Measurements from ENCODE around the gene CMBL.
"Not testable (repeated sequence)": the region's sequence is repeated elsewhere in the genome, so short reads cannot be mapped to it uniquely, and the experiment has no call there.

Gene CMBL

DNA sequence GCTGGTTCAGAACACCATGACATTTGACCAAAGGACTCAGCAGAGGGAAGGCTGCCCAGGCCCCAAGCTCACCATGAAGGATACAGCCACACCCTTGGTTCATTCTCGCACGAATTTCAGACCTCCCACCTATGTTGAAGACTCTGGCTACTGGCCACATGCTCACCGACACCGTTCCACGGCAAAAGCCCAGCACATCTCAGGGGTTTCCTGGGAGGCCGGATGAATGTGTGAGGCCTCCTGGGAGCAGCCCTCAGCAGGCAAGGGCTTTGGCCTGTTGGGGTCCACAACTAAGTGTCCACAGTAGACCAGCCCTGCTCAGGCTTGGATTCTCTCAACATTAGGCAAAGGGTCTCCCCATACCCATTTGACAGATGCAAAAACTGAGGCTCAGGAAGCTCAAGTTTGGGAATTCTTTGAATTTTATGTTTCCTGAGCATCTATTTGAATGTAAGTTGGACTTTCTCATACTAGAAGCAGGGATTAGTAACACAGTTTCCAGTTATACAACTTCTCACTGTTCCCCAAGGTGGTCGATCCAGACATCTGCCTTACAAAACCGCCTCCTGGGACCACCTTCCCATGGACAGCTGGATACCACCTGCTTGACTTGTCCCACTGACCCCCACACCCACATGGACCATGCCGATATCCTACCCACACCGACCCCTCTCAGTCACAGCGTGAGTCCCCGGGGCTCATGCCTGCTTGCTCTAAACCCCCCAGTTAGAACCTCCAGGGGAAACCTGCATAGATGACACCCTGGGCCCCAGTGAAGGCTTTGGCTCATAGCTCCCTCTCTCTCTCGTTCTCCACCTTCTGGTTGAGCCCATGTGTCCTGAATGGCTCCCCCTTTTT is 29.7 kb downstream of the CMBL start:
- no peak for DNase-seq
- no peaks in the 10 kb centered on the region for H3K27me3 ChIP-seq (replicated peaks in 2 of 5; ENCODE audit: control insufficient read depth in 4 of 5, insufficient read depth in 5 of 5, low read length in 4 of 5)
- H3K4me3 ChIP-seq (ENCODE audit: control insufficient read depth in 1 of 7, extremely low read depth in 1 of 7, insufficient read depth in 4 of 7, low read depth in 2 of 7, low read length in 6 of 7): no peak overlapping the region
- H3K27ac ChIP-seq (ENCODE audit: insufficient read depth in 1 of 2, low read depth in 1 of 2, low read length in 2 of 2, poor library complexity in 1 of 2, severe bottlenecking in 2 of 2): no peak overlapping the region
- H3K4me1 ChIP-seq (ENCODE audit: control extremely low read depth in 1 of 4, control insufficient read depth in 4 of 4, insufficient read depth in 4 of 4, low read length in 3 of 4): peaks cover 0 to 10% (median 4%) of the 10 kb centered on the region in 4 experiments
- ChIA-PET POLR2A (no interaction called here), CTCF (interaction anchor here (1.0 to 1.6 kb wide), 3 partner anchors 19 to 93 kb away, joined by 3 to 4 read pairs (median 3); no protein-coding TSS in a partner anchor)
- no peaks in the 10 kb centered on the region for H3K9me3 ChIP-seq (ENCODE audit: control extremely low read depth in 1 of 5, control insufficient read depth in 4 of 5, insufficient read depth in 2 of 5, low read depth in 1 of 5, low read length in 4 of 5)
- over 99% methylated on average over 12 of the region's 13 CpGs for WGBS (ENCODE audit: insufficient coverage)
- H3K36me3 ChIP-seq (ENCODE audit: control insufficient read depth in 4 of 4, insufficient read depth in 4 of 4, low read length in 3 of 4): peaks cover 2 to 8% (median 4%) of the 10 kb centered on the region in 4 experiments

DNA sequence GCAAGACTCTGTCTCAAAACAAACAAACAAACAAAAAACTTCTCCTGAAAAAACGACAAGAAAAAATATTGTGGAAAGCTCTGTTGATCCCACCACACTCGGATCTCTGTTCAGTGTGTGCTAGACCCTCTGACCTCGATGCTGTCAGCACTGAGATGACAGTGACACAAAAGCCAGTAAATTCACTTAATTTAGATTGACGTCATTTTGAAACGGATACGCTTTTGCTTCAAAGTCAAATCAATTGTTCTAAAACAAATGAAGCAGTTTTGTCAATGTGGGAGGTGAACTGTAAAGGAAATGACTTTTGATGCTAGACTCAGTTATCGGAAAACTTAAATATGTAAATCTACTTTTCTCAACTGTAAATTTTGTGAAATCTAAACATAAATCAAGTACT is 31.0 kb downstream of the CMBL start:
- DNase-seq: no peak
- ChIA-PET POLR2A (no interaction called here), CTCF (interaction anchor here (1.6 kb wide), 1 partner anchor 36 kb away, joined by 3 read pairs; no protein-coding TSS in a partner anchor)
- H3K36me3 ChIP-seq (ENCODE audit: control insufficient read depth in 4 of 4, insufficient read depth in 4 of 4, low read length in 3 of 4): peaks cover 2 to 8% (median 4%) of the 10 kb centered on the region in 4 experiments
- peaks cover 0 to 4% (median 0%) of the 10 kb centered on the region in 5 experiments for H3K9me3 ChIP-seq (ENCODE audit: control extremely low read depth in 1 of 5, control insufficient read depth in 4 of 5, insufficient read depth in 2 of 5, low read depth in 1 of 5, low read length in 4 of 5)
- no peak overlapping the region for H3K4me3 ChIP-seq (ENCODE audit: control insufficient read depth in 1 of 7, extremely low read depth in 1 of 7, insufficient read depth in 4 of 7, low read depth in 2 of 7, low read length in 6 of 7)
- H3K27ac ChIP-seq (ENCODE audit: insufficient read depth in 1 of 2, low read depth in 1 of 2, low read length in 2 of 2, poor library complexity in 1 of 2, severe bottlenecking in 2 of 2): no peak overlapping the region
- no peaks in the 10 kb centered on the region for H3K27me3 ChIP-seq (replicated peaks in 2 of 5; ENCODE audit: control insufficient read depth in 4 of 5, insufficient read depth in 5 of 5, low read length in 4 of 5)
- 81% methylated on average over 3 of the region's 7 CpGs for WGBS (ENCODE audit: insufficient coverage)
- H3K4me1 ChIP-seq (ENCODE audit: control extremely low read depth in 1 of 4, control insufficient read depth in 4 of 4, insufficient read depth in 4 of 4, low read length in 3 of 4): peaks cover 0 to 10% (median 4%) of the 10 kb centered on the region in 4 experiments

GRCh38 chr5:10275991-10276390 is 31.7 kb downstream of the CMBL start:
- WGBS (ENCODE audit: insufficient coverage): over 99% methylated on average over 9 of the region's 9 CpGs
- Histone ChIP-seq H3K4me1 (ENCODE audit: control extremely low read depth in 1 of 4, control insufficient read depth in 4 of 4, insufficient read depth in 4 of 4, low read length in 3 of 4) (peaks cover 0 to 11% (median 4%) of the 10 kb centered on the region in 4 experiments), H3K27me3 (replicated peaks in 2 of 5; ENCODE audit: control insufficient read depth in 4 of 5, insufficient read depth in 5 of 5, low read length in 4 of 5) (no peaks in the 10 kb centered on the region), H3K27ac (ENCODE audit: insufficient read depth in 1 of 2, low read depth in 1 of 2, low read length in 2 of 2, poor library complexity in 1 of 2, severe bottlenecking in 2 of 2) (no peak overlapping the region), H3K9me3 (ENCODE audit: control extremely low read depth in 1 of 5, control insufficient read depth in 4 of 5, insufficient read depth in 2 of 5, low read depth in 1 of 5, low read length in 4 of 5) (peaks cover 0 to 4% (median 0%) of the 10 kb centered on the region in 5 experiments), H3K36me3 (ENCODE audit: control insufficient read depth in 4 of 4, insufficient read depth in 4 of 4, low read length in 3 of 4) (peaks cover 2 to 8% (median 4%) of the 10 kb centered on the region in 4 experiments), H3K4me3 (ENCODE audit: control insufficient read depth in 1 of 7, extremely low read depth in 1 of 7, insufficient read depth in 4 of 7, low read depth in 2 of 7, low read length in 6 of 7) (no peak overlapping the region)
- POLR2A ChIA-PET: no interaction called here
- CTCF ChIA-PET: interaction anchor here (0.8 kb wide), 1 partner anchor 89 kb away, joined by 3 read pairs; no protein-coding TSS in a partner anchor
- no peak for DNase-seq

- Histone ChIP-seq H3K9me3 (ENCODE audit: control extremely low read depth in 1 of 5, control insufficient read depth in 4 of 5, insufficient read depth in 2 of 5, low read depth in 1 of 5, low read length in 4 of 5) (peaks cover 0 to 4% (median 0%) of the 10 kb centered on the region in 5 experiments), H3K4me3 (ENCODE audit: control insufficient read depth in 1 of 7, extremely low read depth in 1 of 7, insufficient read depth in 4 of 7, low read depth in 2 of 7, low read length in 6 of 7) (no peak overlapping the region), H3K36me3 (ENCODE audit: control insufficient read depth in 4 of 4, insufficient read depth in 4 of 4, low read length in 3 of 4) (peaks cover 2 to 8% (median 3%) of the 10 kb centered on the region in 4 experiments), H3K27ac (ENCODE audit: insufficient read depth in 1 of 2, low read depth in 1 of 2, low read length in 2 of 2, poor library complexity in 1 of 2, severe bottlenecking in 2 of 2) (no peak overlapping the region), H3K27me3 (replicated peaks in 2 of 5; ENCODE audit: control insufficient read depth in 4 of 5, insufficient read depth in 5 of 5, low read length in 4 of 5) (no peaks in the 10 kb centered on the region), H3K4me1 (ENCODE audit: control extremely low read depth in 1 of 4, control insufficient read depth in 4 of 4, insufficient read depth in 4 of 4, low read length in 3 of 4) (peaks cover 0 to 16% (median 4%) of the 10 kb centered on the region in 4 experiments)
- DNase-seq: no peak
- ChIA-PET CTCF (interaction anchor here (0.8 kb wide), 1 partner anchor 89 kb away, joined by 3 read pairs; no protein-coding TSS in a partner anchor), POLR2A (no interaction called here)
- 87% methylated on average over 8 of the region's 10 CpGs for WGBS (ENCODE audit: insufficient coverage)
Measured at GRCh38 chr5:10275460-10275859, 32.2 kb downstream of the CMBL start.

GRCh38 chr5:10272875-10273209 is 34.9 kb downstream of the CMBL start:
- H3K9me3 ChIP-seq (ENCODE audit: control extremely low read depth in 1 of 5, control insufficient read depth in 4 of 5, insufficient read depth in 2 of 5, low read depth in 1 of 5, low read length in 4 of 5); H3K36me3 ChIP-seq (ENCODE audit: control insufficient read depth in 4 of 4, insufficient read depth in 4 of 4, low read length in 3 of 4); DNase-seq; H3K4me3 ChIP-seq (ENCODE audit: control insufficient read depth in 1 of 7, extremely low read depth in 1 of 7, insufficient read depth in 4 of 7, low read depth in 2 of 7, low read length in 6 of 7); H3K27me3 ChIP-seq (replicated peaks in 2 of 5; ENCODE audit: control insufficient read depth in 4 of 5, insufficient read depth in 5 of 5, low read length in 4 of 5); H3K27ac ChIP-seq (ENCODE audit: insufficient read depth in 1 of 2, low read depth in 1 of 2, low read length in 2 of 2, poor library complexity in 1 of 2, severe bottlenecking in 2 of 2); POLR2A ChIA-PET: not testable (repeated sequence)
- CTCF ChIA-PET: interaction anchor here (1.2 to 1.8 kb wide), 2 partner anchors 91 to 152 kb away, joined by 3 to 4 read pairs; no protein-coding TSS in a partner anchor
- peaks cover 0 to 20% (median 4%) of the 10 kb centered on the region in 4 experiments for H3K4me1 ChIP-seq (ENCODE audit: control extremely low read depth in 1 of 4, control insufficient read depth in 4 of 4, insufficient read depth in 4 of 4, low read length in 3 of 4)
- WGBS (ENCODE audit: insufficient coverage): 100% methylated on average over 1 of the region's 6 CpGs

- Histone ChIP-seq H3K4me3 (ENCODE audit: control insufficient read depth in 1 of 7, extremely low read depth in 1 of 7, insufficient read depth in 4 of 7, low read depth in 2 of 7, low read length in 6 of 7) (no peak overlapping the region), H3K27ac (ENCODE audit: insufficient read depth in 1 of 2, low read depth in 1 of 2, low read length in 2 of 2, poor library complexity in 1 of 2, severe bottlenecking in 2 of 2) (no peak overlapping the region), H3K4me1 (ENCODE audit: control extremely low read depth in 1 of 4, control insufficient read depth in 4 of 4, insufficient read depth in 4 of 4, low read length in 3 of 4) (peaks cover 0 to 20% (median 4%) of the 10 kb centered on the region in 4 experiments), H3K36me3 (ENCODE audit: control insufficient read depth in 4 of 4, insufficient read depth in 4 of 4, low read length in 3 of 4) (peaks cover 0 to 2% (median 0%) of the 10 kb centered on the region in 4 experiments), H3K27me3 (replicated peaks in 2 of 5; ENCODE audit: control insufficient read depth in 4 of 5, insufficient read depth in 5 of 5, low read length in 4 of 5) (no peaks in the 10 kb centered on the region), H3K9me3 (ENCODE audit: control extremely low read depth in 1 of 5, control insufficient read depth in 4 of 5, insufficient read depth in 2 of 5, low read depth in 1 of 5, low read length in 4 of 5) (peaks cover 0 to 4% (median 0%) of the 10 kb centered on the region in 5 experiments)
- CTCF ChIA-PET: interaction anchor here (1.2 to 1.8 kb wide), 2 partner anchors 92 to 152 kb away, joined by 3 to 4 read pairs; no protein-coding TSS in a partner anchor
- POLR2A ChIA-PET: no interaction called here
- WGBS (ENCODE audit: insufficient coverage): 93% methylated on average over 6 of the region's 9 CpGs
- DNase-seq: no peak
Measured at GRCh38 chr5:10272053-10272874, 35.4 kb downstream of the CMBL start.

All from common myeloid progenitor, CD34-positive (primary cell).